Measurements from ENCODE around the gene TCAP.
A peak's percentile ranks its signal among the peaks of the same experiment; 100 is the strongest.

TCAP gene

DNA sequence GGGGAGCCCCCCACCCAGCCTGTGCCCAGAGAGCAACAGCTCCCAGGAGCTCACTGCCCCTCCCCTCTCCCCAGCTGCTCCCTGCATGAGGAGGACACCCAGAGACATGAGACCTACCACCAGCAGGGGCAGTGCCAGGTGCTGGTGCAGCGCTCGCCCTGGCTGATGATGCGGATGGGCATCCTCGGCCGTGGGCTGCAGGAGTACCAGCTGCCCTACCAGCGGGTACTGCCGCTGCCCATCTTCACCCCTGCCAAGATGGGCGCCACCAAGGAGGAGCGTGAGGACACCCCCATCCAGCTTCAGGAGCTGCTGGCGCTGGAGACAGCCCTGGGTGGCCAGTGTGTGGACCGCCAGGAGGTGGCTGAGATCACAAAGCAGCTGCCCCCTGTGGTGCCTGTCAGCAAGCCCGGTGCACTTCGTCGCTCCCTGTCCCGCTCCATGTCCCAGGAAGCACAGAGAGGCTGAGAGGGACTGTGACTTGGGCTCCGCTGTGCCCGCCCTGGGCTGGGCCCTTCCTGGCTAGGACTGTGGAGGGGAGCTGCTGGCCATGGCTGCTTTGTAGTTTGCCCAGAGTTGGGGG, 584 bp downstream of the TCAP start:
- Mint-ChIP-seq H3K4me1 (ENCODE audit: low read depth) (peaks cover 22% of the 10 kb centered on the region), H3K4me3 (no peak overlapping the region), H3K36me3 (no peaks in the 10 kb centered on the region), H3K9me3 (ENCODE audit: low read depth) (no peaks in the 10 kb centered on the region), H3K27ac (no peak overlapping the region), H3K27me3 (peaks cover 2% of the 10 kb centered on the region)

GRCh38 chr17:39666231-39666600, 1.1 kb downstream of the TCAP start:
- Mint-ChIP-seq H3K4me3 (no peak overlapping the region), H3K9me3 (ENCODE audit: low read depth) (no peaks in the 10 kb centered on the region), H3K27ac (no peak overlapping the region), H3K4me1 (ENCODE audit: low read depth) (peaks cover 17% of the 10 kb centered on the region), H3K36me3 (no peaks in the 10 kb centered on the region), H3K27me3 (peaks cover 2% of the 10 kb centered on the region)

DNA sequence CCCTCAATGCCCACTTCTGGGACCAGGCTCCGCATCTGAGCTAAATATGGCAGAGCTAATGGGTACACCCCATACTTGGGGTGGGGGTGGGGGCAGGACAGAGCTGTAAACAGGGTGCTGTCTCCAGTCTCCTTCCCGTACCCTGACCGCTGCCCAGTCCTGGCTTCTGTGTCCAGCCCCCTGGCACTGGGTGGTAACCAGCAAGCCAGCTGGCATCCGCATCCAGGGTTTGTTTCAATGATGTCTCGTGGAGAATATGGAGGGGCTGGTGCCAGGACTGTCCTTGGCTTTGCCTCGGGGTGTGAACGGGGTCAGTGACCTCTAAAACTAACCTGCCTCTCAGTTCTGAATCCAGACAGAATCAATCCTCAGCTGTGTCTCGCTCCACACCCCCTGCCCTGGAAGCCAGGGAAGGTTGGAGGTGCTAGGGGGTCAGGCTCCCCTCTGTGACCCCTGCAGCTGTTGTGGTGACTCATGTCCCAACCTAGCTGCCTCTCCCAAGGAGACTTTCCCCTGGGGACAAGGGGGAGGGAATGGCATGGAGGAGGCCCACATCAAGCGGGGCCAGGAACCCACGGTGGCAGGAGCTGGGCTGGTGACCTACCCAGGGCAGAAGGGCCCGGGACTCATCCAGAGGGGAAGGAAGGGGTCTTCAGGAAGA, 1.6 kb downstream of the TCAP start:
- no peaks in the 10 kb centered on the region for H3K9me3 Mint-ChIP-seq (ENCODE audit: low read depth)
- peak overlapping the region; percentile 27 for H3K4me3 Mint-ChIP-seq
- H3K4me1 Mint-ChIP-seq (ENCODE audit: low read depth): peaks cover 13% of the 10 kb centered on the region
- no peak overlapping the region for H3K27ac Mint-ChIP-seq
- no peaks in the 10 kb centered on the region for H3K36me3 Mint-ChIP-seq
- H3K27me3 Mint-ChIP-seq: peaks cover 2% of the 10 kb centered on the region

GRCh38 chr17:39667262-39667944, 2.3 kb downstream of the TCAP start:
- peak overlapping the region; percentile 57 for H3K4me3 Mint-ChIP-seq
- H3K36me3 Mint-ChIP-seq: no peaks in the 10 kb centered on the region
- H3K27me3 Mint-ChIP-seq: peaks cover 2% of the 10 kb centered on the region
- H3K4me1 Mint-ChIP-seq (ENCODE audit: low read depth): peaks cover 16% of the 10 kb centered on the region
- H3K9me3 Mint-ChIP-seq (ENCODE audit: low read depth): no peaks in the 10 kb centered on the region
- H3K27ac Mint-ChIP-seq: no peak overlapping the region

- Mint-ChIP-seq H3K4me1 (ENCODE audit: low read depth) (peaks cover 16% of the 10 kb centered on the region), H3K4me3 (peak within 1 kb of the TSS; percentile 73), H3K27ac (no peak within 1 kb of the TSS), H3K36me3 (no peaks in the 10 kb centered on the region), H3K9me3 (ENCODE audit: low read depth) (no peaks in the 10 kb centered on the region), H3K27me3 (peaks cover 2% of the 10 kb centered on the region)
Observed at GRCh38 chr17:39667945-39668924, 3.1 kb downstream of the TCAP start, which contains the start of gene PNMT. PNMT (plus strand) TSS chr17:39668453; CDS start chr17:39668476, 23 bp downstream.

GRCh38 chr17:39669897-39670735, 5.0 kb downstream of the TCAP start:
- Mint-ChIP-seq H3K4me1 (ENCODE audit: low read depth) (peaks cover 16% of the 10 kb centered on the region), H3K4me3 (no peak overlapping the region), H3K36me3 (no peaks in the 10 kb centered on the region), H3K27me3 (peaks cover 2% of the 10 kb centered on the region), H3K9me3 (ENCODE audit: low read depth) (no peaks in the 10 kb centered on the region), H3K27ac (no peak overlapping the region)

- Mint-ChIP-seq H3K27ac (no peak overlapping the region), H3K27me3 (peaks cover 2% of the 10 kb centered on the region), H3K9me3 (ENCODE audit: low read depth) (no peaks in the 10 kb centered on the region), H3K4me1 (ENCODE audit: low read depth) (peaks cover 18% of the 10 kb centered on the region), H3K4me3 (no peak overlapping the region), H3K36me3 (no peaks in the 10 kb centered on the region)
Observed at GRCh38 chr17:39670746-39671145, 5.6 kb downstream of the TCAP start.

GRCh38 chr17:39671651-39672521, 6.7 kb downstream of the TCAP start:
- Mint-ChIP-seq H3K4me1 (ENCODE audit: low read depth) (peaks cover 25% of the 10 kb centered on the region), H3K27ac (no peak overlapping the region)

DNA sequence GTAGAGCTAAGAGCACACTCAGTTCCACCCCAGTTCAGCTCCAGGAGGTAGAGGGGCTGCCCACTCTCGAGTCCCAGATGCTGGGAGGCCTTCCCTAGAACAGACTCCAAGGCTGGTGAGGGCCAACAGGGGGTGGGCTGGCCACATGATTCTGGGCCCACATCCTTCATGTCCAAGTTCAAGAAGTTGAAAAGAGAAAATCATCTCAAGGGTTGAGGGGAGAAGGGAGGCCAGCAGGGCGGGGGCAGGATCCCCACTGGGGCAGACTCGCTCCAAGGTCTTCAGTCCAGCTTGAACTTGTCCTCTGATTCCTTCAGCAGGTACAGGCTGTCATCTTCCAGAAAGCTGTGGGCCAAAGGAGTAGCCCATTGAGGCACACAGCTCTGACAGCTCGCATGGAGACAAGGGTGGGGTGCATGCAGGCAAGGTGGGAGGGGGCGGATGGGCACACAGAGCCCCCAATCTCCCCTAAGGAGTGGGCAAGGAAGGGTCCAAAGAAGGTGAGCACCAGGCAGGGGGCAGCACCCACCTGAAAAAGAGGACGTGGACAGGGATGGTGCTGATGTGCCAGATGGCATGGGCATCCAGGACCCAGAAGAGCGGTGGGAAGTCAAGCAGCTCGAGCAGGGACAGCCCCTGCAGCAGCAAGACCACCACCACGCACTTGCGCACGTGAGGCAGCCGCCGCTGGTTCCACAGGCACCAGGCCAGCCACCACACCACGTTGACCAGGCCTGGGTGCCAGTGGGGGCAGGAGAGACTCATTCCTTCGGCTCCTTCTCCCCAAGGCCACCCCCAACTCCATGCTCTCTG, 7.6 kb downstream of the TCAP start:
- H3K36me3 Mint-ChIP-seq: no peaks in the 10 kb centered on the region
- no peak overlapping the region for H3K4me3 Mint-ChIP-seq
- H3K27ac Mint-ChIP-seq: no peak overlapping the region
- peaks cover 32% of the 10 kb centered on the region for H3K4me1 Mint-ChIP-seq (ENCODE audit: low read depth)
- no peaks in the 10 kb centered on the region for H3K9me3 Mint-ChIP-seq (ENCODE audit: low read depth)
- H3K27me3 Mint-ChIP-seq: peaks cover 2% of the 10 kb centered on the region

More at GRCh38 chr17:39671651-39672521, 6.7 kb downstream of the TCAP start:
- H3K27me3 Mint-ChIP-seq: peaks cover 2% of the 10 kb centered on the region
- H3K9me3 Mint-ChIP-seq (ENCODE audit: low read depth): no peaks in the 10 kb centered on the region
- H3K4me3 Mint-ChIP-seq: peak overlapping the region; percentile 9
- no peaks in the 10 kb centered on the region for H3K36me3 Mint-ChIP-seq

DNA sequence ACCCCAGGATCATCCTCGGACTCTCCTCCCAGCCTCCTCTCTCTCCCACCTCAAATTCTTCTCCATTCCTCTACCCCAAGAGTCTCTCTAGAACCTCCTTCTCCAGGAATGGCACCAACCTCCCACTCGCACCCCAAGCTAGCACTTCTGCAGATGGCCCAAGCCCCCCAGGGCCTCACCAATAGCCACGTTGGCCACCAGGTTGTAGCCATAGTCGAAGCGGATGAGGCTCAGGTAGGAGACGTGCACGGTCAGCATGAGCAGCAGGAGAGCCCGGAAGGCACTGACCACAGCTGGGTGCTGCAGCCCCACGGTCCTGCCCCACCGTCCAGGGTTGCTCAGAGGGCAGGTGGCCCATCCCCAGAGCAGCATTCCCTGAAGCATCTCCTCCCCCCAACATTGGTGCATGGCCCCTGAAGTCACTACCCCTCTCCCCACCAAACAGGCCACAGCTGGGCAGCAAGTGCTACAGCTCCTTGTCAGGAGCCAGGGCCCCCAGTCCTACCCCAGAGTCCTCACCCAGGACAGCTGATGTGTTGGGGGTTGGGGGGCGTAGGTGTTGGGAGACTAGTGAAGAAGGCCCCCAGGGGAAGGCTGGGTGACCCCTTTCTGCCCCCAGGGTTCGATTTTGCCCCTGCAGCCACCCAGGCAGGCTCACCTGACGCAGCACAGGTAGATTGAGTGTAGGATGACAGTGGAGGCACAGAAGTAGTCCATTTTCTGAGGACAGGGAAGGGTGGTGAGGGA, 8.4 kb downstream of the TCAP start:
- Mint-ChIP-seq H3K4me3 (no peak overlapping the region), H3K4me1 (ENCODE audit: low read depth) (peaks cover 38% of the 10 kb centered on the region), H3K9me3 (ENCODE audit: low read depth) (no peaks in the 10 kb centered on the region), H3K27me3 (peaks cover under 1% of the 10 kb centered on the region), H3K27ac (no peak overlapping the region), H3K36me3 (no peaks in the 10 kb centered on the region)

GRCh38 chr17:39674179-39674578, 9.0 kb downstream of the TCAP start:
- H3K4me1 Mint-ChIP-seq (ENCODE audit: low read depth): peaks cover 41% of the 10 kb centered on the region
- H3K9me3 Mint-ChIP-seq (ENCODE audit: low read depth): no peaks in the 10 kb centered on the region
- no peak overlapping the region for H3K4me3 Mint-ChIP-seq
- H3K27me3 Mint-ChIP-seq: no peaks in the 10 kb centered on the region
- H3K27ac Mint-ChIP-seq: no peak overlapping the region
- no peaks in the 10 kb centered on the region for H3K36me3 Mint-ChIP-seq

GRCh38 chr17:39674702-39675389, 9.7 kb downstream of the TCAP start:
- H3K4me1 Mint-ChIP-seq (ENCODE audit: low read depth): peaks cover 48% of the 10 kb centered on the region

More at GRCh38 chr17:39674702-39675389, 9.7 kb downstream of the TCAP start:
- no peaks in the 10 kb centered on the region for H3K27me3 Mint-ChIP-seq
- H3K36me3 Mint-ChIP-seq: no peaks in the 10 kb centered on the region
- no peaks in the 10 kb centered on the region for H3K9me3 Mint-ChIP-seq (ENCODE audit: low read depth)
- no peak overlapping the region for H3K27ac Mint-ChIP-seq
- no peak overlapping the region for H3K4me3 Mint-ChIP-seq
